GM19467 (cell line): ENCODE results near the gene PSMB10.
A peak's percentile ranks its signal among the peaks of the same experiment; 100 is the strongest.
"Not testable (repeated sequence)": the region's sequence is repeated elsewhere in the genome, so short reads cannot be mapped to it uniquely, and the experiment has no call there.

Experiments used
- ATAC-seq: cut with Tn5 transposase; IDR thresholded peaks from one replicate; pipeline ENCODE4 v1.9.1; 2021; ENCODE audit warnings: mild to moderate bottlenecking, moderate library complexity; ENCODE audit not compliant: unreplicated experiment

PSMB10 gene

GRCh38 chr16:67943256-67943618 lies 6.6 kb upstream of the PSMB10 start:
- no peak for ATAC-seq

DNA sequence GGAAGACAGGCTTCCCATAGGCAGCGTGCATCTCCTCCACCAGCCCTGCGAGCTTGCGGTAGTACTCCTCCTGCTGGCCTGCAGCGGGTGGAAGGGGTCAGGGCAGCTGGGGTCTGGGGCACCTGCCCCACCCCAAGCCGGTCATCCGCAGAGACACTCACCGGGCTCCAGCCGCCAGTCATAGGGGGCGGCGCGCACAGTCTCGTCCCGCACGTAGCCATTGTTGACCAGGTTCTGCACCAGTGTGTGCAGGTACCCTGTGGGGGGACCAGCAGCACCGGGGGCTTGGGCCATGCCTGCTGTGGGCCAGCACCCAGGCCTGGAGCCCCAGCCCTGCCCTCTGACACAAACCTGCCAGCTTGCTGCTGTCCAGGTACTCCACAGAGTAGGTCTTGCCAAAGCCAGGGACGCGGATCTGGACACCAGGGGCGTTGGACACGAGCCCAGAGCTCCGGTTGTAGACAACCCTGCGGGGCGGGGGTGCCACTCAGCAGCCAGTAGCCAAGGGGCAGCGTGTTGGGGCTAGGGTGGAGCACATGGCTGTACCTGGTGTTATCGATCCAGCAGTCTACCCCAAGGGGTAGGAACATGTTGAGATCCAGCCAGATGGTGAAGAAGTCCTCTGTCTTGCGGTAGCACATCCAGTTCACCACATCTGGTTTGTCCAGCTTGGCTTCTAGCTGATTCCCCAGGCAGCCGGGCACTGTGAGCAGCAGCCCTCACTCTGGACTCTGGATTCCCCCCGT lies 6.0 kb upstream of the PSMB10 start:
- no peak for ATAC-seq

DNA sequence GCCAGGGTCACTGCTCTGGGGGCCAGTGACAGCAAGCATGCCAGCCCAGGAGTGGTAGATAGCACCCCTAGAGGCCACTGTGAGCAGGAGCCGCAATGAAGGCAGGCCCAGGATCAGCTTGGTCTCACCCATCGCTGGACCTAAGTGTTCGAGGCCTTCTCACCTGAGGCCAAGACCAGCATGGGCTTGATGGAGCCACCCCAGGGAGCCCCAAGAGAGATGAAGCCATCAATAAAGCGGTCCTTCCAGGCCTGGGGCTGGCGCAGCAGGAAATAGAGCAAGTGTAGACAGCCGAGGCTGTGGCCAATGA lies 5.5 kb upstream of the PSMB10 start:
- ATAC-seq = no peak

GRCh38 chr16:67941469-67942199 lies 5.0 kb upstream of the PSMB10 start:
- ATAC-seq = no peak

DNA sequence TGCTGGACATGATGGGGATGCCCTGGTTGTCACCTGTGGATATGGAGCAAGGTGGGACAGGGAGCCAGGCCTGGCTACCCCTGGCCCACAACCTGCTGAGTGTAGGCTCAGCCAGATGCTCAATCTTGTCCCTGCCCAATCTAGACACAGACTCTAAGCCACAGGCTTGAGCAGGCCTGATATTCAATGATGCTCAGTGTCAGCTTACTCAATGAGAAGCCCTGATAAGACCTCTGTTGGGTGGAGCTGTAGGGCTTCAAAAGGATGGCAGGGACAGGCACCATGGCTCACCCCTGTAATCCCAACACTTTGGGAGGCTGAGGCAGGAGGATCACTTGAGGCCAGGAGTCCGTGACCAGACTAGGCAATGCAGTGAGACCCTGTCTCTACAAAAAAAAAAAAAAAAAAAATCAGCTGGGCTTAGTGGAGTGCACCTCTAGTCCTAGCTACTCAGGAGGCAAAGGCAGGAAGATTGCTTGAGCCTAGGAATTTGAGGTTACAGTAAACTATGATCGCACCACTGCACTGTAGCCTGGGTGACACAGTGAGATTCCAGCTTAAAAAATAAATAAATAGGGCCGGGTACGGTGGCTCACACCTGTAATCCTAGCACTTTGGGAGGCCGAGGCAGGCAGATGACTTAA lies 3.9 kb upstream of the PSMB10 start:
- no peak for ATAC-seq

DNA sequence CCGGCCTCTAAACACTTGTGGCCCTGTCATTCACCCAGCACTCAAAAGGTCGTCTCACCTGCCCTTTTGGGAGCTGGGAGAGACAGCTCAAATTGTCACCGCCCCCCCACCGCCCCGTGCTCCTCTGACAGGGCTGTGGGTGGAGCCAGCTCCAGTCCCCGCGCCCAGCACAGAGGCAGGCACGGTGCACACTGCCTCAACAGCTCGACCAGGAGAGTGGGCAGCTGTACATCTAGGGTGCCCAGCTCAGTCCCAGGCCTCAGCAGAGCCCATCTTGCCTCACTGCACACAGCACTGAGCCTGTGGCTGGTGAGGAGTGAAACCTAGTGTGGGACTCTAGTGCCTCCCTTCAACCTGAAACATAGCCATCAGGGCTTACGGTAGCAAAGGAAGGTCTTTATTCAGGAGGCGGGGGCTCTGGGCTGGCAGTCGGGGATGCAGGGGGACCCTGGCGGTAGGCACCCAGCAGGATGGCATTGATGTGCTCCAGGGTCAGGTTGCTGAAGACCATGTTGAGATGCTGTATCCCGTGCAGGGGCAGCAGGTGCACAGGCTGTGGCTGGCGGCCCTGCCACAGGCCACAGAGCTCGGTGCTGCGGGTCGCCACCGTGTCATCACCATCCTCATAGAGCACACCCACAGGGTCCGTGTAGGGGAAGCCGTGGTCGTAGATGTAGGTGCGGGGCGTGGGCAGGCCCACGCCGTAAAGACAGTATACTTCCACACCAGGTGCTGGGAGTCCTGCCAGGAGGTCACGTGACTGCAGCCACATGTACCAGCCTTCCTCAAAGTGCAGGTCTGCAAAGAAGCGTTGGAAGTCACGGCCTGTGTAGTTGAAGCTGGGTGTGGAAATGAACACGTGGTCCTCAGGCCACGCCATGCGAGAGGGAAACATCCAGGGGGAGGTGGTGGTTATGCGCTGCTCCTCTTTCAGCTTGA lies 3.1 kb upstream of the PSMB10 start:
- ATAC-seq = no peak

DNA sequence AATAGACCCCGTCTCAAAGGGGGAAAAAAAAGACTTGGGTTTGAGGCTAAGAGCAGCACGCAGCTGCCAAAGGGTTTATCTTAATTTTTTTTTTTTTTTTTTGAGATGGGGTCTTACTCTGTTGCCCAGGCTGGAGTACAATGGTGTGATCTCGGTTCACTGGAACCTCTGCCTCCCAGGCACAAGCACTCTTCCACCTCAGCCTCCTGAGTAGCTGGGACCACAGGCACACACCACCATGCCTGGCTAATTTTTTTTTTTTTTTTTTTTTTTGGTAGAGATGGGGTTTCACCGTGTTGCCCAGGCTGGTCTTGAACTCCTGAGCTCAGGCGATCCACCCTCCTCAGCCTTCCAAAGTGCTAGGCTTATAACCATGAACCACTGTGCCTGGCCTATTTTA lies 1.1 kb upstream of the PSMB10 start:
- not testable (repeated sequence) for ATAC-seq

GRCh38 chr16:67936880-67937605 lies 393 bp upstream of the PSMB10 start:
- ATAC-seq = peak; percentile 50

- peak; percentile 86 for ATAC-seq
These were observed 1.1 kb downstream of the PSMB10 start for GRCh38 chr16:67935402-67936123.

DNA sequence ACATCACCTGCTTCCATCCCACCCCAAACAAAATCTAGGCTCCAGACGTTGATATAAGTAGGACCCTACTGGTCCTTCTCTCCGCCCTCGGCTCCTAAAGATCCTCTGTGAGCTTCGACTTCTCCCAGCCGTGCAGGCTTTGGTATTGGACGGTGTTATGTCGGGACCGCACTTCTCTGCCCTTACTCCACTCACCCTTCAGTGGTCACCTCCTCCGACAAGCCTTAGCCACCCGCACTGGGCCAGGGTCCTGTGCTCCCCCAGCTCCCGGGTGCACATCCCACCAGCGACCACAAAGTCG lies 1.6 kb downstream of the PSMB10 start:
- ATAC-seq = no peak

DNA sequence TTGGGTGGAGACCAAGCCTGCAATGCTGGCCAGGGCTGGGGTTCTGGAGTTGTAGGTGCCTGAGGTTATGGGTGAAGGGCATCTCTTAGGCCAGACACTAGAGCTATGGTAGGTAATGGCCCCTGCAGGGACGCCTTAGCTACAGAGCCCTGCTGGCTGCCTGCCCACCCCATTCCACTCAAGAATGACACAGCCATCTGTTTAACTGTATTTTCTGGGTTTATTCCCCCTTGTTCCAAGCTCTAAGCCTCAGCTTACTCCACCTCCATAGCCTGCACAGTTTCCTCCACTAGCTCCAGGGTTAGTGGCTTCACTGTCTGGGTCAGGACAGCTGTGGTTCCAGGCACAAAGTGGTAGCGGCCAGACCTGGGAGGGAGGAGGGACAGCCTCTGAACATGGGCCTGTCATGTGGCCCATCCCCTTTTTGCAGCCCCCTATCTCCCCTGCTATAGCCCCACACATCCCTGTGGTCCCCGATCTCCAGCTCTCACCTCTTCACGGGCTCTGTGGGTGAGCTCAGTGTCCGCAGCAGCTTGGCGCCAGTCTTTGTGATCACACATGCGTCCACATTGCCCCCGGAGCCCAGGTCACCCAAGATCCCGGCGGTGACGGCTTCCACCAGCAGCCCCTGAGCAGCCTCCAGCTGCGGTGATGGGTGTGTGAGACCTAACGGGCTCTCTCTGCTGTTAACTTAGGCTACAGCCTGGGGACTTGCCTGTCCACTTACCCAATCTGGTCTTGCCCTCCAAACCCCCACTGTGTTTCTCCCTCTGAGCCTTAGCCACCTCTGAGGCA lies 2.1 kb downstream of the PSMB10 start:
- no peak for ATAC-seq

DNA sequence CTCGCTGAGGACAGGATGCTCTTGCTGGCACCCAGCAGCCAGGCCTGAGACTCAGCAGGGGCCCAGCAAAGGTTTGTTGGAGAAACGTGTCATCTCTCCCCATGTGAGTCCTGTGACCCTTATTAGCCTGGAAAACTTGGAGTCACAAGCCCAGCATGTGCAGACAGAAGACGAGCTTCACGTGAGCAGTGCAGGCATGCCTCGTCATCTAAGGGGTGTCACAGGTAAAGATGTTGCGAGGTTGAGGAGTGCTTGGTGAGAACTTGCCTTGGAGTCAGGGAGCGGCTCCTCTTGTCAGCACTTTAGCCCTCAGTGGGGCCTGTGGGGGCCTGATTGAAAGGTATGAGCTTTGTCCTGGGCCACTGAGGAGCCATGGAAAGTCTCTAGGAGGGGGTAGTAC lies 2.8 kb downstream of the PSMB10 start:
- no peak for ATAC-seq

- ATAC-seq = no peak
These were observed 4.2 kb downstream of the PSMB10 start for GRCh38 chr16:67932462-67932840.

GRCh38 chr16:67931712-67932461 lies 4.8 kb downstream of the PSMB10 start, which contains the start of gene CTRL:
Gene CTRL, minus strand, starts transcription at chr16:67931862. Its CDS starts 10 bp downstream, at chr16:67931852.
- no peak for ATAC-seq

DNA sequence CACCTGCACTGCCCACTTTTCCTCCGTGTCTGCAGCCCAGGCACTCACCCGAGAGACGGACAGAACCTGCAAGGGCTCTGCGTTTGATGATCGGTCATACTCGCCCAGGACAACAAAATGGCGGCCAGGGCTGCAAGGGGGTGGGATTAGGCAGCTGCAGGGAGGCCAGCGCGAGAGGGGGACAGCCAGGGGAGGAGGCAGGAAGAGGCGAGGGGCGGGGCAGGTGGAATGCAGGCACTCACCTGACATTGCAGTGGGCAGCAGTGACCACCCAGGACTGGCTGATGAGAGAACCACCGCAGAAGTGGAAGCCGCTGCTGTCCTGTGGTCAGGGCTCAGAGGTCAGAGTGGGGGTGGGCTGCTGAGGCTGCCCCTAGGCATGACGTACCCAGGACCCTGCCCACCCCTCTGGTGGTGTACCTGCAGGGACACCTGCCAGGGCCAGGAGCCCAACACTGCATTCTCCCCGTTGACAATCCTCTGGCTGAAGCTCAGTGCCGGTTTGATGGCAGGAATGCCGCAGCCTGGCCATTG lies 5.9 kb downstream of the PSMB10 start:
- no peak for ATAC-seq

- no peak for ATAC-seq
These were observed 6.5 kb downstream of the PSMB10 start for GRCh38 chr16:67930191-67930590.

GRCh38 chr16:67928561-67929364 lies 7.9 kb downstream of the PSMB10 start:
- no peak for ATAC-seq
